Measurements from ENCODE around the gene AXIN2.

DNA sequence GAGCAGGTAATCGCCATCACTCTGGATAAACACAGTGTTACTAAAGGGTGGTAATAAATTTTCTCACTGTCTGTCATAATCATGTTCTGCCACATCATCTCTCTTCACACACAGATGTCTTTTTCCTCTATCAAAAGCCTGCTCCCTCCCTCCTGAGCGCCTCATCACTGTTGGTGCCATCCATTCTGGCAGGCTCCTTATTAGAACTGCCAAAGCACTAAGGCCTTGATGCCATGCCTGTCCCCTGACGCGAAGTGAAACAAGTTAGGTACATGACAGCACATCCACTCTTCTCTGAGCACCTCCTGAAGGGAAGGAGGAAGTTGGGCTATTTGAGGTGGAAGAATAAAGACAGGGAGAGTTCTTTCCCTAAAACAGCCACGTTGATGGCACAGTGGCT, 38.2 kb upstream of the AXIN2 start:
- TF ChIP-seq, protein P1, sequence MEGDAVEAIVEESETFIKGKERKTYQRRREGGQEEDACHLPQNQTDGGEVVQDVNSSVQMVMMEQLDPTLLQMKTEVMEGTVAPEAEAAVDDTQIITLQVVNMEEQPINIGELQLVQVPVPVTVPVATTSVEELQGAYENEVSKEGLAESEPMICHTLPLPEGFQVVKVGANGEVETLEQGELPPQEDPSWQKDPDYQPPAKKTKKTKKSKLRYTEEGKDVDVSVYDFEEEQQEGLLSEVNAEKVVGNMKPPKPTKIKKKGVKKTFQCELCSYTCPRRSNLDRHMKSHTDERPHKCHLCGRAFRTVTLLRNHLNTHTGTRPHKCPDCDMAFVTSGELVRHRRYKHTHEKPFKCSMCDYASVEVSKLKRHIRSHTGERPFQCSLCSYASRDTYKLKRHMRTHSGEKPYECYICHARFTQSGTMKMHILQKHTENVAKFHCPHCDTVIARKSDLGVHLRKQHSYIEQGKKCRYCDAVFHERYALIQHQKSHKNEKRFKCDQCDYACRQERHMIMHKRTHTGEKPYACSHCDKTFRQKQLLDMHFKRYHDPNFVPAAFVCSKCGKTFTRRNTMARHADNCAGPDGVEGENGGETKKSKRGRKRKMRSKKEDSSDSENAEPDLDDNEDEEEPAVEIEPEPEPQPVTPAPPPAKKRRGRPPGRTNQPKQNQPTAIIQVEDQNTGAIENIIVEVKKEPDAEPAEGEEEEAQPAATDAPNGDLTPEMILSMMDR (IDR thresholded peaks at IDR 0.05; ENCODE audit: low read length), result no peak
- no peak for TF ChIP-seq EZH2 (IDR thresholded peaks at IDR 0.05; ENCODE audit: borderline replicate concordance, low read length)

Measured in OCI-LY1 (cell line).